GM12878 (cell line): Measurements from ENCODE around the gene ATAD5. TPM values are rescaled to one million over a fixed set of nuclear protein-coding genes. Genes with fewer than 3 reads are reported as not detected.

Source experiments
- ATAC-seq: fragments of 200-7000 bp; cut with Tn5 transposase; 3 replicates; pipeline ENCODE4 v1.9.1; 2020; ENCODE audit warnings: mild to moderate bottlenecking, moderate library complexity
- BruUV-seq: library from RNA; stranded (reverse); fragments of 400-500 nt; replicated peaks from 2 replicates; lab custom pipeline; 2021; lab: Mats Ljungman, UMichigan
- CTCF ChIA-PET: fragments of 300-600 bp; sonication (Branson Sonifier 250); formaldehyde crosslinking; extraction: SDS; loops from one replicate; lab custom pipeline; 2021; ENCODE audit warnings: inconsistent platforms; lab: Yijun Ruan, JAX
- POLR2A ChIA-PET: fragments of 350-600 bp; formaldehyde crosslinking; extraction: SDS; loops from one replicate; lab custom pipeline; 2021; ENCODE audit warnings: inconsistent platforms; lab: Charles Lee
- RAD21 ChIA-PET: fragments of 300-600 bp; sonication (Branson Sonifier 250); formaldehyde crosslinking; loops from one replicate; lab custom pipeline; 2023; ENCODE audit warnings: antibody characterized with exemption; ENCODE audit not compliant: unreplicated experiment; lab: Charles Lee
- SMC1A ChIA-PET: fragments of 300-600 bp; sonication (Branson Sonifier 250); formaldehyde crosslinking; loops from one replicate; lab custom pipeline; 2023; ENCODE audit not compliant: unreplicated experiment, uncharacterized antibody; lab: Charles Lee
- DNase-seq: peaks from one replicate; pipeline ENCODE4 v3.0.0-alpha.2; 2011; ENCODE audit warnings: low read depth, low spot score
- FAIRE-seq: peaks from 3 replicates; lab custom pipeline; 2011; peaks lifted over from hg19 to GRCh38; lab: Jason Lieb, UNC
- H2AFZ ChIP-seq: 2 replicates; pipeline ENCODE4 v1.6.0; 2011; ENCODE audit warnings: low read depth, low read length, control low read depth; ENCODE audit not compliant: control insufficient read depth
- H3K27ac ChIP-seq: 2 replicates; pipeline ENCODE4 v1.5.1; 2011; ENCODE audit warnings: control low read depth; ENCODE audit not compliant: control insufficient read depth, insufficient read depth
- H3K27me3 ChIP-seq, 2 experiments: replicated peaks in 1 of 2; 2 replicates each; pipeline versions ENCODE4 v1.6.0 to v1.6.1; 2011; ENCODE audit warnings: low read length in 1 of 2; ENCODE audit not compliant: control insufficient read depth in 2 of 2, insufficient read depth in 2 of 2
- H3K36me3 ChIP-seq, 2 experiments: 2 replicates each; pipeline ENCODE4 v1.5.1; 2011; ENCODE audit warnings: low read length in 1 of 2; ENCODE audit not compliant: control insufficient read depth in 2 of 2, insufficient read depth in 2 of 2
- H3K4me1 ChIP-seq: 2 replicates; pipeline ENCODE4 v1.6.1; 2011; ENCODE audit warnings: mild to moderate bottlenecking, low read length, moderate library complexity, mixed read lengths; ENCODE audit not compliant: control insufficient read depth, insufficient read depth
- H3K4me2 ChIP-seq: 2 replicates; pipeline ENCODE4 v1.6.0; 2011; ENCODE audit warnings: control low read depth; ENCODE audit not compliant: control insufficient read depth, insufficient read depth
- H3K4me3 ChIP-seq: fragments of 200-600 bp; sonication (generic); 2 replicates; pipeline ENCODE4 v1.5.1; 2016
- H3K79me2 ChIP-seq: 2 replicates; pipeline ENCODE4 v1.6.0; 2011; ENCODE audit warnings: low read length; ENCODE audit not compliant: control insufficient read depth, insufficient read depth
- H3K9ac ChIP-seq: 2 replicates; pipeline ENCODE4 v1.8.0; 2011; ENCODE audit warnings: low read length, control low read depth, mixed read lengths; ENCODE audit not compliant: control insufficient read depth, insufficient read depth
- H3K9me3 ChIP-seq: replicated peaks from 3 replicates; pipeline ENCODE4 v1.5.1; 2011; ENCODE audit warnings: mild to moderate bottlenecking, low read length; ENCODE audit not compliant: control insufficient read depth, insufficient read depth
- H4K20me1 ChIP-seq: 2 replicates; pipeline ENCODE4 v1.6.0; 2011; ENCODE audit not compliant: control insufficient read depth, insufficient read depth
- BCL11A ChIP-seq: IDR thresholded peaks from 2 replicates; pipeline ENCODE4 v1.6.1; 2011; ENCODE audit warnings: low read depth, low read length
- BCL3 ChIP-seq: IDR thresholded peaks from 2 replicates; pipeline ENCODE4 v1.6.1; 2011; ENCODE audit warnings: borderline replicate concordance, low read depth, mild to moderate bottlenecking, moderate library complexity, low read length; ENCODE audit not compliant: insufficient read depth, poor library complexity, severe bottlenecking
- DPF2 ChIP-seq: fragments of 450-650 bp; IDR thresholded peaks from 2 replicates; pipeline ENCODE4 v1.6.1; 2017; ENCODE audit warnings: mild to moderate bottlenecking
- ETV6 ChIP-seq, 2 experiments: fragments of 450-650 bp in 1 of 2; IDR thresholded peaks in 1 of 2; conservative IDR thresholded peaks in 1 of 2; 2 replicates each; pipeline ENCODE4 v1.6.1; 2014; ENCODE audit warnings: antibody characterized with exemption in 1 of 2, borderline replicate concordance in 1 of 2, low read depth in 1 of 2, mild to moderate bottlenecking in 1 of 2, moderate library complexity in 1 of 2
- IRF3 ChIP-seq: fragments of 450-650 bp; IDR thresholded peaks from 2 replicates; pipeline ENCODE4 v1.6.1; 2014; ENCODE audit warnings: mild to moderate bottlenecking
- MXI1 ChIP-seq: fragments of 150-350 bp; IDR thresholded peaks from 2 replicates; pipeline ENCODE4 v1.6.1; 2011; ENCODE audit warnings: low read depth, mild to moderate bottlenecking, inconsistent platforms, low read length, improper control_type of control experiment
- POLR2A ChIP-seq: IDR thresholded peaks from 2 replicates; pipeline ENCODE4 v1.6.1; 2011; ENCODE audit warnings: low read depth, mild to moderate bottlenecking, low read length
- ZSCAN29 ChIP-seq: fragments of 450-650 bp; IDR thresholded peaks from 2 replicates; pipeline ENCODE4 v1.6.1; 2017; ENCODE audit warnings: mild to moderate bottlenecking, moderate library complexity
- WGBS: methylation state at CpG from one replicate; pipeline ENCODE4 v1.1.6; 2016; ENCODE audit warnings: low lambda C conversion rate; ENCODE audit not compliant: insufficient replicate concordance, insufficient coverage; ENCODE audit errors: missing lambda C conversion rate; 5-methylcytosine and 5-hydroxymethylcytosine counted together
- in situ Hi-C: fragments of 300-500 bp; cut with MboI; formaldehyde crosslinking; loops from 9 replicates; pipeline ENCODE4 v1.14.3; 2018; ENCODE audit warnings: mixed read lengths
- intact Hi-C: fragments of 100-400 bp; cut with micrococcal nuclease; formaldehyde crosslinking; loops from one replicate; pipeline ENCODE4 v1.14.2; 2022; ENCODE audit not compliant: unreplicated experiment
- polyA plus RNA-seq, 11 experiments: library from polyadenylated mRNA; depleted of rRNA in 4 of 11; unstranded in 6 of 11; stranded (reverse) in 5 of 11; fragments of >200 nt; fragmentation: Nextera tagmentation in 4 of 11; fragmentation: Illumina TruSeq in 1 of 11; extraction: Ambion mirVana in 4 of 11; extraction: Trizol in 1 of 11; gene quantifications; 1 replicate in 1 of 11; 2 replicates in 10 of 11; pipeline versions ENCODE4 v1.2.1 to v1.2.3, GENCODE V29; 2011 to 2016; ENCODE audit warnings: inconsistent platforms in 2 of 11, missing spikeins in 2 of 11, low read depth in 1 of 11
- total RNA-seq, 4 experiments: library from RNA; depleted of rRNA in 3 of 4; stranded (reverse); fragments of >200 nt in 3 of 4; fragmentation: Illumina TruSeq in 1 of 4; extraction: Trizol in 1 of 4; gene quantifications; 2 replicates each; pipeline versions ENCODE4 v1.2.1 to v1.2.3, GENCODE V29; 2013 to 2021

ATAD5 gene
- total and polyA plus RNA-seq, 10 of the 15 experiments (the other 5 are each of a cell fraction or from before 2014, with no cell fraction given) = 3.8 to 19.7 (median 13.2) TPM

GRCh38 chr17:30921544-30922196 is 89.9 kb downstream of the ATAD5 start, which contains the start of gene ADAP2:
Gene ADAP2 (plus strand): TSS chr17:30921945. CDS start chr17:30922015, 70 bp downstream.
- no peaks in the 10 kb centered on the region for H3K79me2 ChIP-seq
- SMC1A ChIA-PET = no interaction called here
- no peaks in the 10 kb centered on the region for H4K20me1 ChIP-seq
- in situ Hi-C loops (no loop called here), intact Hi-C loops (no loop called here)
- FAIRE-seq (peak; percentile 69), DNase-seq (no peak), ATAC-seq (peak; percentile 88)
- H3K4me2 ChIP-seq = peak within 1 kb of the TSS; percentile 70
- POLR2A ChIA-PET = no interaction called here
- peak within 1 kb of the TSS; percentile 53 for H3K4me3 ChIP-seq
- H3K27me3 ChIP-seq = peaks cover 0 to 2% of the 10 kb centered on the region in 2 experiments; a peak in 1 of 4 replicates
- CTCF ChIA-PET = no interaction called here
- no peaks in the 10 kb centered on the region for H3K36me3 ChIP-seq
- peak within 1 kb of the TSS; percentile 74 for H2AFZ ChIP-seq
- TF ChIP-seq BCL3 (no peak), ZSCAN29 (no peak), MXI1 (no peak), DPF2 (0 out of 2 replicates have a peak, but pooled peaks have one; percentile 30), ETV6 (conservative IDR thresholded peaks at IDR 0.05 in 1 of 2, IDR thresholded peaks at IDR 0.05 in 1 of 2; ENCODE audit: borderline replicate concordance in 1 of 2, low read depth in 1 of 2) (no peak), BCL11A (no peak), IRF3 (no peak), POLR2A (0 out of 2 replicates have a peak, but pooled peaks have one; percentile 43)
- BruUV-seq = no TSS peak
- H3K4me1 ChIP-seq = peaks cover 2% of the 10 kb centered on the region
- no peak within 1 kb of the TSS for H3K9ac ChIP-seq
- RAD21 ChIA-PET = interaction anchor here (0.6 to 1.6 kb wide), 2 partner anchors 16 to 24 kb away, joined by 3 read pairs; no protein-coding TSS in a partner anchor
- WGBS = 4% methylated on average over 54 of the region's 60 CpGs
- H3K9me3 ChIP-seq = no peaks in the 10 kb centered on the region
- no peak within 1 kb of the TSS for H3K27ac ChIP-seq
